GM12872 (cell line): ENCODE data around the gene MAPK4.

Experiments used
- TF ChIP-seq, protein P1 (sequence below): IDR thresholded peaks from 3 replicates; pipeline ENCODE4 v1.5.1; 2011; ENCODE audit warnings: low read depth, mild to moderate bottlenecking, low read length, moderate library complexity; ENCODE audit not compliant: insufficient read depth

MAPK4 gene

GRCh38 chr18:50611529-50611941, 51.6 kb downstream of the MAPK4 start:
- TF ChIP-seq, protein P1, sequence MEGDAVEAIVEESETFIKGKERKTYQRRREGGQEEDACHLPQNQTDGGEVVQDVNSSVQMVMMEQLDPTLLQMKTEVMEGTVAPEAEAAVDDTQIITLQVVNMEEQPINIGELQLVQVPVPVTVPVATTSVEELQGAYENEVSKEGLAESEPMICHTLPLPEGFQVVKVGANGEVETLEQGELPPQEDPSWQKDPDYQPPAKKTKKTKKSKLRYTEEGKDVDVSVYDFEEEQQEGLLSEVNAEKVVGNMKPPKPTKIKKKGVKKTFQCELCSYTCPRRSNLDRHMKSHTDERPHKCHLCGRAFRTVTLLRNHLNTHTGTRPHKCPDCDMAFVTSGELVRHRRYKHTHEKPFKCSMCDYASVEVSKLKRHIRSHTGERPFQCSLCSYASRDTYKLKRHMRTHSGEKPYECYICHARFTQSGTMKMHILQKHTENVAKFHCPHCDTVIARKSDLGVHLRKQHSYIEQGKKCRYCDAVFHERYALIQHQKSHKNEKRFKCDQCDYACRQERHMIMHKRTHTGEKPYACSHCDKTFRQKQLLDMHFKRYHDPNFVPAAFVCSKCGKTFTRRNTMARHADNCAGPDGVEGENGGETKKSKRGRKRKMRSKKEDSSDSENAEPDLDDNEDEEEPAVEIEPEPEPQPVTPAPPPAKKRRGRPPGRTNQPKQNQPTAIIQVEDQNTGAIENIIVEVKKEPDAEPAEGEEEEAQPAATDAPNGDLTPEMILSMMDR: no peak

GRCh38 chr18:50614838-50615237, 55.0 kb downstream of the MAPK4 start:
- TF ChIP-seq, protein P1: no peak

- TF ChIP-seq, protein P1: no peak
Measured at GRCh38 chr18:50616484-50617048, 56.7 kb downstream of the MAPK4 start.

GRCh38 chr18:50619861-50620275, 60.0 kb downstream of the MAPK4 start:
- TF ChIP-seq, protein P1: no peak

DNA sequence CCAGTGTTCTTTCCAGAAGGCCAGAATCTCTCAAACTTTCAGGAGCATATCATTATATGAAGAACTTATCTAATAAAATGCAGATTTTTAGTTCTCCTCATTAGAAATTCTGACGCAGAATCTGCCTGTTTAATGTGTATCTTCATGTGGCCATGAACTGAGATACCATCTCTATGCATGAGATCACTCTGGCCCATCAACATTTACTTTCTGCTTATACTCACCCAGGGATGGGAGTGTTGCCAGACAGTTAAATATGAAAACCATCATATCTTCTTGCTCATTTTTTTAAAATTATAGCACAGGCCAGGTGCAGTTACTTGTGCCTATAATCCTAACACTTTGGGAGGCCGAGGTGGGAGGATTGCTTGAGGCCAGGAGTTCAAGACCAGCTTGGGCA, 60.4 kb downstream of the MAPK4 start:
- TF ChIP-seq, protein P1: no peak

DNA sequence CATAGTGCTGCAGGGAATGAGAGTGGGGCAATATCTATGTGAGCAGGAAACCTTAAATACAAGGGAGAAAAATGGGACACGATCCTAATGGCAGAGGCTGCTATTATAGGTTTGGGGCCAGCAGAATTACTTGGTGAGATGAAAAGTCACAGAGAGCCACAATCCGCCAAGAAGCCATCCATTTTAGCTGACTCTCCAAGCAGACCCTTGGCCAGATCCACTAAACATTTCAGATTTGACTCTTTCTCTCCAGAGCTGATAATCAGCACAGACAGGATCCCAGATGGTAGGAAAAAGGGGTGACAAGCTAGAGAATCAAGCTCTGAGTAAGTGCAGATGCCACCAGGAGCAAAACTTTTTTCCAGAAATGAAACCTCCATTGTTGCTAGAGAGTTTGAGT, 61.5 kb downstream of the MAPK4 start:
- TF ChIP-seq, protein P1: no peak

- TF ChIP-seq, protein P1: no peak
Measured at GRCh38 chr18:50622320-50622719, 62.4 kb downstream of the MAPK4 start.
